Smooth muscle cell (in vitro differentiated cells): ENCODE measurements around the gene STX1B. TPM values are rescaled to one million over a fixed set of nuclear protein-coding genes. Genes with fewer than 3 reads are reported as not detected.

Experiments
- DNase-seq: peaks from one replicate; lab custom pipeline; 2025; ENCODE audit not compliant: unreplicated experiment; lab: John Stamatoyannopoulos, UW
- H2AFZ ChIP-seq: fragments of 200-600 bp; sonication (generic); 2 replicates; pipeline ENCODE4 v1.6.0; 2016; ENCODE audit warnings: antibody characterized with exemption, low read depth, mild to moderate bottlenecking
- H3F3A ChIP-seq: fragments of 200-600 bp; sonication (generic); 2 replicates; pipeline ENCODE4 v1.6.0; 2017; ENCODE audit warnings: antibody characterized with exemption, low read depth
- H3K27ac ChIP-seq: fragments of 200-600 bp; sonication (generic); 2 replicates; pipeline ENCODE4 v1.5.1; 2016; ENCODE audit warnings: low read depth, mild to moderate bottlenecking
- H3K27me3 ChIP-seq: fragments of 200-600 bp; sonication (generic); 2 replicates; pipeline ENCODE4 v1.6.1; 2016; ENCODE audit warnings: low read depth, mild to moderate bottlenecking
- H3K36me3 ChIP-seq: fragments of 200-600 bp; sonication (generic); 2 replicates; pipeline ENCODE4 v1.5.1; 2016; ENCODE audit warnings: low read depth
- H3K4me1 ChIP-seq: fragments of 200-600 bp; sonication (generic); 2 replicates; pipeline ENCODE4 v1.5.1; 2016; ENCODE audit warnings: low read depth
- H3K4me2 ChIP-seq: fragments of 200-600 bp; sonication (generic); 2 replicates; pipeline ENCODE4 v1.6.0; 2016; ENCODE audit warnings: mild to moderate bottlenecking
- H3K4me3 ChIP-seq: fragments of 200-600 bp; sonication (generic); 2 replicates; pipeline ENCODE4 v1.5.1; 2016; ENCODE audit warnings: mild to moderate bottlenecking
- H3K79me2 ChIP-seq: fragments of 200-600 bp; sonication (generic); 2 replicates; pipeline ENCODE4 v1.6.0; 2016; ENCODE audit warnings: low read depth, mild to moderate bottlenecking
- H3K9ac ChIP-seq: fragments of 200-600 bp; sonication (generic); 2 replicates; pipeline ENCODE4 v1.6.0; 2016; ENCODE audit warnings: low read depth
- H3K9me3 ChIP-seq: fragments of 200-600 bp; sonication (generic); replicated peaks from 2 replicates; pipeline ENCODE4 v1.5.1; 2016; ENCODE audit warnings: low read depth
- H4K20me1 ChIP-seq: fragments of 200-600 bp; sonication (generic); 2 replicates; pipeline ENCODE4 v1.6.0; 2016; ENCODE audit warnings: low read depth
- WGBS: methylation state at CpG from one replicate; pipeline ENCODE4 v1.1.7; 2016; ENCODE audit warnings: low lambda C conversion rate; 5-methylcytosine and 5-hydroxymethylcytosine counted together
- polyA plus RNA-seq: library from polyadenylated mRNA; unstranded; fragments of >200 nt; fragmentation: Nextera tagmentation; extraction: Ambion mirVana; gene quantifications from 2 replicates; pipeline ENCODE4 v1.2.1, GENCODE V29; 2016
- total RNA-seq: library from RNA; depleted of rRNA; stranded (reverse); fragments of >200 nt; gene quantifications from 2 replicates; pipeline ENCODE4 v1.2.3, GENCODE V29; 2014
- TF ChIP-seq, protein P1 (sequence below): fragments of 200-600 bp; sonication (generic); IDR thresholded peaks from 2 replicates; pipeline ENCODE4 v1.5.1; 2017; ENCODE audit warnings: borderline replicate concordance, mild to moderate bottlenecking, antibody characterized with exemption; ENCODE audit not compliant: insufficient read depth, poor library complexity, severe bottlenecking

The STX1B gene
- total and polyA plus RNA-seq, 2 experiments from 2014 or later = 0.72 to 1.0 TPM

DNA sequence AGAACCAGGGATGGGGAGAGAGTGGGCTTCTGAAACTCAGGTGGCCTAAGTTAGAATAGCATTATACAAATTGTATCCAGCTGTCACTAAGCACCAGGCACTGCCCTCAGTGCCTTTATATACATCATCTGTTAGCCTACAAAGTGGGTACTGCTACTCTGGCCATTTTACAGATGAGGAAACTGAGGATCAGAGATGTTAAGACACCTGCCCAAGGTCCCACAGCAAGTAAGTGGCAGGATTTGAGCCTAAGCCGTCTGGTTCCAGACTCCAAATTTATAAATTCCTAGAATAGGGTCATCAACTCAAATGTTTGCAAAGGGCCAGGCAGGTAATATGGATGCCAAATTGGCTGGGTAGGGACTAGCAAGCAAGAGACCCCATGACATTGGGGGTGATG is 59.2 kb downstream of the STX1B start:
- H4K20me1 ChIP-seq = peaks cover 25% of the 10 kb centered on the region
- no peak overlapping the region for H3K27ac ChIP-seq
- no peak overlapping the region for H3K4me3 ChIP-seq
- no peak overlapping the region for H3K4me2 ChIP-seq
- H3F3A ChIP-seq = peaks cover 6% of the 10 kb centered on the region
- 92% methylated on average over 1 of the region's 1 CpG for WGBS
- peaks cover 9% of the 10 kb centered on the region for H3K4me1 ChIP-seq
- H3K27me3 ChIP-seq = no peaks in the 10 kb centered on the region
- no peak overlapping the region for H2AFZ ChIP-seq
- no peak for DNase-seq
- TF ChIP-seq, protein P1, sequence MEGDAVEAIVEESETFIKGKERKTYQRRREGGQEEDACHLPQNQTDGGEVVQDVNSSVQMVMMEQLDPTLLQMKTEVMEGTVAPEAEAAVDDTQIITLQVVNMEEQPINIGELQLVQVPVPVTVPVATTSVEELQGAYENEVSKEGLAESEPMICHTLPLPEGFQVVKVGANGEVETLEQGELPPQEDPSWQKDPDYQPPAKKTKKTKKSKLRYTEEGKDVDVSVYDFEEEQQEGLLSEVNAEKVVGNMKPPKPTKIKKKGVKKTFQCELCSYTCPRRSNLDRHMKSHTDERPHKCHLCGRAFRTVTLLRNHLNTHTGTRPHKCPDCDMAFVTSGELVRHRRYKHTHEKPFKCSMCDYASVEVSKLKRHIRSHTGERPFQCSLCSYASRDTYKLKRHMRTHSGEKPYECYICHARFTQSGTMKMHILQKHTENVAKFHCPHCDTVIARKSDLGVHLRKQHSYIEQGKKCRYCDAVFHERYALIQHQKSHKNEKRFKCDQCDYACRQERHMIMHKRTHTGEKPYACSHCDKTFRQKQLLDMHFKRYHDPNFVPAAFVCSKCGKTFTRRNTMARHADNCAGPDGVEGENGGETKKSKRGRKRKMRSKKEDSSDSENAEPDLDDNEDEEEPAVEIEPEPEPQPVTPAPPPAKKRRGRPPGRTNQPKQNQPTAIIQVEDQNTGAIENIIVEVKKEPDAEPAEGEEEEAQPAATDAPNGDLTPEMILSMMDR = no peak
- H3K9me3 ChIP-seq = no peaks in the 10 kb centered on the region
- no peak overlapping the region for H3K9ac ChIP-seq
- H3K36me3 ChIP-seq = no peaks in the 10 kb centered on the region
- H3K79me2 ChIP-seq = no peaks in the 10 kb centered on the region

DNA sequence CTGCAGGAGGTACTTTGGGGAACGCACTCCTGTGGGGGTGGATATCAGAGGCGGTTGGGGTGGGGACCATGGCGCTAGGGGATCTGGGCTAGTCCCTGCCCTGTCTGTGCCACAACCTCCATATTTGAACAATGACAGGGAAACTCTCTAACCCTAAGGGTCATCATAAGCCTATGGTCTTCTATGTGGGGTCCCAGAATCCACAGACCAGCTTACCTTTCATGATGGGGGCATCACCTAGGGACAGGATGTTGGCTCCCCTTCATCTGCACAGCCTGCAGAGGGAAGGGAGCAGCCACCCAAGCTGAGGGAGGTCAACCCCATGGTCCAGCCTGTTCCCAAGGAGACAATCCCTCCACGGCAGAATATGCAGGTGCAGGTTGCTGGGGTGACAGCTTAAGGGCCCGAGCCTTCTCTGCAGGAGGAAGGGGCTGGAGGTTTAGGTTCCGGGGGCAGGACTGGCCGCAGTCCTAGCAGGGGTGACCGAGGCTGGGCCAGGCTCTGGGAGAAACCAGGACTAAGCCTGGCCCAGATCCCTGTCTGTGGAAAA is 59.8 kb downstream of the STX1B start:
- no peak overlapping the region for H3K9ac ChIP-seq
- peak overlapping the region; percentile 97 for H3K4me3 ChIP-seq
- peaks cover 9% of the 10 kb centered on the region for H3K4me1 ChIP-seq
- no peaks in the 10 kb centered on the region for H3K36me3 ChIP-seq
- H3K27ac ChIP-seq = no peak overlapping the region
- no peak for DNase-seq
- peaks cover 3% of the 10 kb centered on the region for H3F3A ChIP-seq
- peak overlapping the region; percentile 92 for H3K4me2 ChIP-seq
- no peaks in the 10 kb centered on the region for H3K27me3 ChIP-seq
- peaks cover 25% of the 10 kb centered on the region for H4K20me1 ChIP-seq
- H3K9me3 ChIP-seq = no peaks in the 10 kb centered on the region
- no peak overlapping the region for H2AFZ ChIP-seq
- TF ChIP-seq, protein P1 = no peak
- no peaks in the 10 kb centered on the region for H3K79me2 ChIP-seq
- WGBS = 90% methylated on average over 8 of the region's 8 CpGs

- 6% methylated on average over 21 of the region's 21 CpGs for WGBS
- H2AFZ ChIP-seq = no peak overlapping the region
- no peak for DNase-seq
Measured at GRCh38 chr16:30949650-30950515, 60.6 kb downstream of the STX1B start.

More at GRCh38 chr16:30949650-30950515, 60.6 kb downstream of the STX1B start:
- peak overlapping the region; percentile 99 for H3K27ac ChIP-seq
- no peaks in the 10 kb centered on the region for H3K9me3 ChIP-seq
- peak overlapping the region; percentile 97 for H3K4me3 ChIP-seq
- H3K27me3 ChIP-seq = no peaks in the 10 kb centered on the region
- peak overlapping the region; percentile 82 for H3K9ac ChIP-seq
- H3K4me2 ChIP-seq = peak overlapping the region; percentile 92
- peaks cover 9% of the 10 kb centered on the region for H3K4me1 ChIP-seq
- H3K79me2 ChIP-seq = no peaks in the 10 kb centered on the region
- H3K36me3 ChIP-seq = no peaks in the 10 kb centered on the region
- H4K20me1 ChIP-seq = peaks cover 25% of the 10 kb centered on the region
- H3F3A ChIP-seq = peaks cover 3% of the 10 kb centered on the region
- TF ChIP-seq, protein P1 = no peak
